Prostate gland (tissue), 2 donors: ENCODE results near the gene SASH3. TPM values are rescaled to one million over a fixed set of nuclear protein-coding genes. Genes with fewer than 3 reads are reported as not detected.

ENCODE experiments used
- DNase-seq: peaks from one replicate; pipeline ENCODE4 v3.0.0-alpha.2; 2019; ENCODE audit warnings: low spot score
- H3K27ac ChIP-seq, 2 donors: fragments of 200-600 bp; sonication (generic); 2 replicates each; pipeline ENCODE4 v1.5.1; 2017 to 2019
- H3K27me3 ChIP-seq: fragments of 200-600 bp; sonication (generic); replicated peaks from 2 replicates; pipeline ENCODE4 v1.5.1; 2019; ENCODE audit not compliant: insufficient read depth
- H3K36me3 ChIP-seq, 2 donors: fragments of 200-600 bp; sonication (generic); 1 replicate in 1 of 2; 2 replicates in 1 of 2; pipeline versions ENCODE4 v1.5.1 to v1.8.1; 2017 to 2019
- H3K4me1 ChIP-seq: fragments of 200-600 bp; sonication (generic); replicated peaks from 2 replicates; pipeline ENCODE4 v1.5.1; 2019
- H3K4me3 ChIP-seq, 2 donors: fragments of 200-600 bp; sonication (generic); 2 replicates each; pipeline ENCODE4 v1.5.1; 2017 to 2019
- H3K9me3 ChIP-seq: fragments of 200-600 bp; sonication (generic); 2 replicates; pipeline ENCODE4 v1.5.1; 2017
- CTCF ChIP-seq, 4 experiments: fragments of 200-600 bp in 2 of 4; fragments of 450-650 bp in 2 of 4; sonication (generic) in 2 of 4; IDR thresholded peaks; 1 replicate in 3 of 4; 2 replicates in 1 of 4; pipeline ENCODE4 v1.5.1; 2016 to 2019; ENCODE audit warnings: antibody characterized with exemption in 4 of 4, mild to moderate bottlenecking in 2 of 4, moderate library complexity in 2 of 4
- POLR2A ChIP-seq: fragments of 450-650 bp; IDR thresholded peaks from one replicate; pipeline ENCODE4 v1.6.1; 2016; ENCODE audit warnings: antibody characterized with exemption, mild to moderate bottlenecking
- POLR2AphosphoS5 ChIP-seq: sonication (generic); formaldehyde crosslinking; IDR thresholded peaks from one replicate; pipeline ENCODE4 v1.6.1; 2017; ENCODE audit warnings: antibody characterized with exemption
- WGBS: methylation state at CpG from one replicate; pipeline ENCODE4 v1.1.5; 2018; 5-methylcytosine and 5-hydroxymethylcytosine counted together
- intact Hi-C: fragments of 100-400 bp; cut with DNase I; formaldehyde crosslinking; loops from one replicate; pipeline ENCODE4 v1.14.2; 2022
- total RNA-seq, 2 donors: library from RNA; depleted of rRNA; stranded (reverse); fragments of >200 nt; gene quantifications; one replicate each; pipeline ENCODE4 v1.1.0, GENCODE V29; 2016

SASH3 gene
- total RNA-seq, 2 donors from 2014 or later = 2.2 to 5.8 TPM

- TF ChIP-seq POLR2A = no peak
- TF ChIP-seq POLR2AphosphoS5 = no peak
- no peak for TF ChIP-seq CTCF (IDR thresholded peaks at IDR 0.05)
- intact Hi-C loops = no loop called here
- no peaks in the 10 kb centered on the region for H3K36me3 ChIP-seq
- no peaks in the 10 kb centered on the region for H3K9me3 ChIP-seq
- DNase-seq = no peak
- no peak overlapping the region for H3K4me3 ChIP-seq
- WGBS = 69% methylated on average over 3 of the region's 3 CpGs
- no peak overlapping the region for H3K27ac ChIP-seq
- H3K4me1 ChIP-seq = no peaks in the 10 kb centered on the region
- H3K27me3 ChIP-seq = no peaks in the 10 kb centered on the region
Measured at GRCh38 chrX:129790146-129790545, 10.4 kb downstream of the SASH3 start.

- intact Hi-C loops = no loop called here
- TF ChIP-seq POLR2A = no peak
- Histone ChIP-seq H3K4me1 (no peaks in the 10 kb centered on the region), H3K27ac (no peak overlapping the region), H3K27me3 (no peaks in the 10 kb centered on the region), H3K36me3 (no peaks in the 10 kb centered on the region), H3K4me3 (no peak overlapping the region), H3K9me3 (no peaks in the 10 kb centered on the region)
- WGBS = 91% methylated on average over 6 of the region's 9 CpGs
- DNase-seq = no peak
Measured at GRCh38 chrX:129790808-129791207, 11.1 kb downstream of the SASH3 start.

GRCh38 chrX:129791336-129791735 is 11.6 kb downstream of the SASH3 start:
- intact Hi-C loops = no loop called here
- no peaks in the 10 kb centered on the region for H3K9me3 ChIP-seq
- no peaks in the 10 kb centered on the region for H3K4me1 ChIP-seq
- no peak overlapping the region for H3K4me3 ChIP-seq
- TF ChIP-seq POLR2A (no peak), CTCF (IDR thresholded peaks at IDR 0.05) (no peak), POLR2AphosphoS5 (no peak)
- no peak overlapping the region for H3K27ac ChIP-seq
- no peaks in the 10 kb centered on the region for H3K36me3 ChIP-seq
- no peak for DNase-seq
- WGBS = 81% methylated on average over 8 of the region's 8 CpGs
- H3K27me3 ChIP-seq = no peaks in the 10 kb centered on the region

- WGBS = 77% methylated on average over 3 of the region's 11 CpGs
- intact Hi-C loops = no loop called here
Measured at GRCh38 chrX:129791961-129792570, 12.3 kb downstream of the SASH3 start.

GRCh38 chrX:129792586-129793291 is 13.0 kb downstream of the SASH3 start:
- no peak overlapping the region for H3K4me3 ChIP-seq
- no peaks in the 10 kb centered on the region for H3K4me1 ChIP-seq
- H3K9me3 ChIP-seq = no peaks in the 10 kb centered on the region
- intact Hi-C loops = no loop called here
- no peaks in the 10 kb centered on the region for H3K27me3 ChIP-seq
- no peaks in the 10 kb centered on the region for H3K36me3 ChIP-seq
- no peak for TF ChIP-seq POLR2AphosphoS5
- TF ChIP-seq CTCF (IDR thresholded peaks at IDR 0.05) = no peak
- no peak for TF ChIP-seq POLR2A
- DNase-seq = no peak
- WGBS = 97% methylated on average over 11 of the region's 18 CpGs
- H3K27ac ChIP-seq = no peak overlapping the region

More at GRCh38 chrX:129791961-129792570, 12.3 kb downstream of the SASH3 start:
- no peak for TF ChIP-seq POLR2A
- TF ChIP-seq POLR2AphosphoS5 = no peak
- TF ChIP-seq CTCF (IDR thresholded peaks at IDR 0.05) = no peak
- no peaks in the 10 kb centered on the region for H3K27me3 ChIP-seq
- H3K27ac ChIP-seq = no peak overlapping the region
- H3K4me1 ChIP-seq = no peaks in the 10 kb centered on the region
- no peaks in the 10 kb centered on the region for H3K36me3 ChIP-seq
- no peak overlapping the region for H3K4me3 ChIP-seq
- no peak for DNase-seq
- no peaks in the 10 kb centered on the region for H3K9me3 ChIP-seq
